Measurements from ENCODE around the gene TFF3. TPM values are rescaled to one million over a fixed set of nuclear protein-coding genes. Genes with fewer than 3 reads are reported as not detected.

TFF3 gene, protein sequence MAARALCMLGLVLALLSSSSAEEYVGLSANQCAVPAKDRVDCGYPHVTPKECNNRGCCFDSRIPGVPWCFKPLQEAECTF
- 10 to 100 TPM; 21.1 to 24.4 TPM for total RNA-seq
- long read RNA-seq, donor 1, partial matches to known transcripts: 0 of 4 reads
- long read RNA-seq, donor 1, other reads (novel, unspliced or antisense): 0 of 4 reads
- long read RNA-seq, donor 2, transcript TFF3-204 (3 exons, 1,109 nt): major isoform, 8 of 8 reads
- long read RNA-seq, donor 2, partial matches to known transcripts: 0 of 8 reads
- long read RNA-seq, donor 2, other reads (novel, unspliced or antisense): 0 of 8 reads

DNA sequence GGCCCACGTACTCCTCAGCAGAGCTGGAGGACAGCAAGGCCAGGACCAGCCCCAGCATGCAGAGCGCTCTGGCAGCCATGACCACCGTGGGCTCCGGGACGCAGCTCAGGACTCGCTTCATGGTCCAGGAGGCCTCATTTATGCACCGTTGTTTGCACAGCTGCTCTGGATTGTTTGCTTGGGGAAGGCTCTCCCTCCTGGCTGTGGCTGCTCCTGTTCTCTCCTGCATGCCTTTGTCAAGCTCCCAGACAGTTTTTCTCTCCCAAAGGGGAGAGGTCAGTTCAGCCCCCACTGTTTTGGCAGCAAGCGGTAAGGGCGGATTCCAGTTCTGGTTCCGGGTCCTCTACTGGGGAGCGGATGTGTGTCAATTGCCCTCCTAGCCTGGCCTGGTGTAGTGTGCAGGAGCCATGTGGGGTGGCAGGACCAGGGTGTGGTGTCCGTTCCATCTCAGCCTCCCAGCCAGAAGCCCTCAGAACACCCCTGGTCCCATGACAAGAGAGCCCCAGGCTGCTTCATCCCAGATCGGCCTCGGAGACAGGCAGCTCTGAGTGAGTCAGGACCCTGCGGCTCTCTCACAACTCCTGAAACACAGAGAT, at the start of gene TFF3:
Gene TFF3, minus strand, starts transcription at position 114 of the 596 bp plus-strand sequence. Its CDS starts 35 bp downstream, at position 79.
- intact Hi-C loops (cut with DNase I): no loop called here
- DNase-seq (ENCODE audit: low spot score): no peak

DNA sequence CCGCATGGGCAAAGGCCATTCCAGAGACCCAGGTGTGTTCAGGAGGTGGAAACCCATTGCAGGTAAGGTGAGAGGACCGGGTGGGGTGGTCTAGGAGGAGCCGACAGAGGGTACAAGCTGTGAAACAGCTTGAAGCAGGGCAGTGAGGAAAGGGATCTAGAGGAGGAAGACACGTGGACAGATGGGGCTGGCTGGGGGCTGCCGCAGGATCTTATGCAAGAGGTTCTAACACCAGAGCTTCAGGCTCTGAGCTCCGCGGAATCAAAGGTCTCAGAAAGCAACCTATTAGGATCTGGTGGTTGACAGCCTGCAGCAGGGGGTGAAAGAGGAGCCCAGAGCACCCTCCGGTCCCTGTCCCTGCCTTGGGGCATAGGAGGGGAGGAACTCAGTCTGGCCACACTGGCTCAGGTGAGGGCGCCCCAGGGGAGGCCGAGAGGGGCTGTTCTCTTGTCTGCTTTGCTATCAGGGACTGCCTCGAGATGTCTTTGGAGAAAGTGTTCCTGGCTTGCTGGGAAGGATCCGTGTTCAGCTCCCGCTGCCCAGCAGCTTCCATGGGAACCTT, 49.2 kb upstream of the TFF3 start:
- no peak for DNase-seq (ENCODE audit: low spot score)
- intact Hi-C loops (cut with DNase I): no loop called here

DNA sequence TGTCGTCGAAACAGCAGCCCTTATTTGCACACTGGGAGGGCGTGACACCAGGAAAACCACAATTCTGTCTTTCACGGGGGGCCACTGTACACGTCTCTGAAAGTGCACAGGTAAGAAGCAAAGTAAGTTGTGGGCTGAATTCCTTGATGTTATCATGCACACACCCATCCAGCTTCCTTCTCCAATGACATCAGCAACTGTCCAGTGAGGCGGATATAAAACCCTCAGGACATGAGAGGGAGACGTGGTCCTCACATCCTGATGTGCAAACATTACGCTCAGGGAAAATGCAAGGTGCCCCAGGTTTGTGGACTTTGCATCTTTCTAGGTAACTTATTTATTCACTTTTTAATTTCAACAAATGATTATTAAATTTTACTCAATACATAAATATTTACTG, 48.1 kb upstream of the TFF3 start:
- DNase-seq (ENCODE audit: low spot score): no peak
- intact Hi-C loops (cut with DNase I): no loop called here

GRCh38 chr21:42362700-42363099, 47.5 kb upstream of the TFF3 start:
- no peak for DNase-seq (ENCODE audit: low spot score)
- intact Hi-C loops (cut with DNase I): no loop called here

DNA sequence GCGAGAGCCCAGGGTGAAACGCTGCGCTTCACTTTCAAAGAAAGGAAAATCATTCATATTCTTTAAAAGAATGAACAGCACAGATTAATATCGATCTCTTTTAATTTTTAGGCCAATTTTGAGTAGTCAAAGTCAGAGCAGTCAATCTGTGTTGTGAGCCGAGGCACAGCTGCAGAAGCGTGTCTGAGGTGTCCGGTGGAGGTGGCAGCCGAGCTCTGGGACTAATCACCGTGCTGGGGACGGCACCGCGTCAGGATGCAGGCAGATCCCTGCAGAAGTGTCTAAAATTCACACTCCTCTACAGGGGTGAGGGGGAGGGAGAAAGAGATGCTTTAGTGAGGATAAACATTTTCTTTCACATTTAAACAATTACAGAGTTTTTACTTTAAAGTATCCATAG, 47.0 kb upstream of the TFF3 start:
- intact Hi-C loops (cut with DNase I): no loop called here
- no peak for DNase-seq (ENCODE audit: low spot score)

- DNase-seq (ENCODE audit: low spot score): no peak
- intact Hi-C loops (cut with DNase I): no loop called here
These were observed 46.1 kb upstream of the TFF3 start for GRCh38 chr21:42361286-42361685.

DNA sequence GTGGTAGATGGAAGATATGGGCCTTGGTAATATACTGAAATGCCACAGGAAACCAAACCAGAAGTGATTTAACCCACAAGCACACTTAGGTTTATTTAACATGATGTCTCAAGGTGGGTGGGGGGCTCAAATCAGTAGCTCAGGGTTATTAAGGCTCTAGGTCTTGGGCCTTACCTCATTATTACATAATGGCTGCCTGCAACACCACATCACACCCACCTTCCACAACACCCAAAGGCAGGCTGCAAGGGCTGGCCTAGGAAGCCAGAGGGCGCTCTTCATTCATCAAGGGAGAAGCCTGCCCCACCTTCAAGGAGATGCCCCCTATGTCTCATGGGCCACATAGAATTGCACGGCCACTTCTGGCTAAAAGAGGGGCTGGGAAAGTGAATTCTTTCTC, 45.1 kb upstream of the TFF3 start:
- no peak for DNase-seq (ENCODE audit: low spot score)
- intact Hi-C loops (cut with DNase I): no loop called here

DNA sequence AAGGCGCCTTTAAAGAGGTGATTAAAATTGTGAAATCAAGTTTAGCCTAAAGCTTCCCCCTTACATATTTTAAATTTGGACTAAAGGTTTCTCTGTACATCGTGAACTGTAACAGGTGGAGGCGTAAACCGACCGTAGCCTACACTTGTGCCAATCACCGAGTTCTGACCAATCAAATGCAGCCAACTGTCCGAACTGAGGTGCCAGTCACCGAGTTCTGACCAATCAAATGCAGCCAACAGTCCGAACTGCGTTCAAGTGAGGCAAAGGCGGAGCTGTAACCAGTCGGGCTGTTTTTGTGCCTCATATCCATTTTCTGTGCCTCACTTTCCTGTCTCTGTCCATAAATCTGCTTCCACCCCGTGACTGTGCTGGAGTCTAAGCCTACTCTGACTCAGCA, 43.7 kb upstream of the TFF3 start:
- DNase-seq (ENCODE audit: low spot score): no peak
- intact Hi-C loops (cut with DNase I): no loop called here

DNA sequence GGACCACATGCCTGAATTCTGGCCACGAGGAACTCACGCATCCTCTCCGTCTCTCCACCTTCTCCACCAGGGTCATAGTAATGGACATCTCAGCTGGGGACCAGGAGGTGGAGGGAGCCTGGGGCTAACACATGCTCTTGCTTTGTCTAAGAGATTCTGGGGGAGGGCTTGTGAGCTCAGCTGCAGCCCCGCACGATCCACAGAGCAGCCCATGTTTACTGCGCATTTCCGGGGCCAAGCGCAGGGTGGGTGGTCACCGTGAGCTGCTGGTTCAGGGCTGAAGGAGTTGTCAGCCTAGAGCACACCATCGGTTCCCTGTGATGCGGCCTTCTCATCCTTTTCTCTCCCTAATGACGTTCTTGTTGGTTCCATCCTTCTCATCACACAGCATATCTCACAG, 43.1 kb upstream of the TFF3 start:
- peak; percentile 16 for DNase-seq (ENCODE audit: low spot score)
- intact Hi-C loops (cut with DNase I): no loop called here

DNA sequence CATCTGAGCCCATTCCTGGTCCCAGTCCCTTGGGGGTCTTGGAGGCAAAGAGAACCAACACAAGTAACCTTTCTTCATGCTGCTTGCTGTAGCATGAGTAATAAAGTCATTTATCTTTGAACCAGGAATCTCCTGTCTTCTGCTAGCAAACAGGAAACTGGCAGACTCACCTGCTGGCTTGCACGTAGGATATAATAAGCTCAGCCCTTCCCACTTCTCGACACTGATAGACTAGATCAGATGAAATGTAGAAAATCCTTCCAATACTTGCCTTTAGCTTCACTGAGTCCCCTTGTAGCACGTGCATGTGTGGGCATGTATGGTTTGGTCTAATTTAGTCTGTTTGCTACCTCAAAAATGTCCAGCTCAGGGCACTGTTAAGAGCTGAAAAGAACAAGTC, 42.1 kb upstream of the TFF3 start:
- intact Hi-C loops (cut with DNase I): no loop called here
- peak; percentile 5 for DNase-seq (ENCODE audit: low spot score)

DNA sequence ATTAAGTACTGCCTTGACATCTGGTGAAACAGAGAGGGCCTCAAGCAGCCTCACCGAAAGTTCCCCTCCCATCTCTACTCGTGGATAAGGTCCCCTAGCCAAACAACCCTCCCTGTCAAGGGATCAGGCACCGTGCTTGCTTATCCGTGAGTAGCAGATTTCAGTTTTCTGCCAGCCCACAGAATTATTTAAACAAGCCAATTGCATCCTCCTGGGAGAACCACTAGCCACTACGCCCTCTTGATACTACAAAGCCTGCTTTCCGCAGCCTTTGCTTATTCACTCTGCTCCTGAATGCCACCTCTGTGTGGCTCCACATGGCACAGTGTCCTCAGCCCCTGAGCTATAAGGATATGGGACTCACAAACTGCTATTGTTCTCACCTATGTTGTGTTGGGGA, 41.4 kb upstream of the TFF3 start:
- intact Hi-C loops (cut with DNase I): no loop called here
- DNase-seq (ENCODE audit: low spot score): peak; percentile 11

DNA sequence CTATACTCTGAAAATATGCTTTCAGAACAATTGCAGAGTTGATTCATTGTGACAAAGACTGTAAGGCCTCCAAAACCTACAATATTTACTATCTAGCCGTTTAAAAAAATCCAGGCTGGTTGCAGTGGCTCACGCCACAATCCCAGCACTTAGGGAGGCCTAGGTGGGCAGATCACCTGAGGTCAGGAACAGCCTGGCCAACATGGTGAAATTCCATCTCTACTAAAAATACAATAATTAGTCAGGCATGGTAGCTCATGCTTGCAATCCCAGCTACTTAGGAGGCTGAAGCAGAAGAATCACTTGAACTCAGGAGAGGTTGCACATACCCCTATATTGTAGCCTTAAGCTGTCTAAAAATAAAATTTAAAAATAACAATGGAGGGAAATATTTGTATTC, 40.8 kb upstream of the TFF3 start:
- intact Hi-C loops (cut with DNase I): no loop called here

GRCh38 chr21:42353623-42354022, 38.4 kb upstream of the TFF3 start:
- intact Hi-C loops (cut with DNase I): no loop called here
- peak; percentile 32 for DNase-seq (ENCODE audit: low spot score)

More for the DNA sequence above, 40.8 kb upstream of the TFF3 start:
- no peak for DNase-seq (ENCODE audit: low spot score)

DNA sequence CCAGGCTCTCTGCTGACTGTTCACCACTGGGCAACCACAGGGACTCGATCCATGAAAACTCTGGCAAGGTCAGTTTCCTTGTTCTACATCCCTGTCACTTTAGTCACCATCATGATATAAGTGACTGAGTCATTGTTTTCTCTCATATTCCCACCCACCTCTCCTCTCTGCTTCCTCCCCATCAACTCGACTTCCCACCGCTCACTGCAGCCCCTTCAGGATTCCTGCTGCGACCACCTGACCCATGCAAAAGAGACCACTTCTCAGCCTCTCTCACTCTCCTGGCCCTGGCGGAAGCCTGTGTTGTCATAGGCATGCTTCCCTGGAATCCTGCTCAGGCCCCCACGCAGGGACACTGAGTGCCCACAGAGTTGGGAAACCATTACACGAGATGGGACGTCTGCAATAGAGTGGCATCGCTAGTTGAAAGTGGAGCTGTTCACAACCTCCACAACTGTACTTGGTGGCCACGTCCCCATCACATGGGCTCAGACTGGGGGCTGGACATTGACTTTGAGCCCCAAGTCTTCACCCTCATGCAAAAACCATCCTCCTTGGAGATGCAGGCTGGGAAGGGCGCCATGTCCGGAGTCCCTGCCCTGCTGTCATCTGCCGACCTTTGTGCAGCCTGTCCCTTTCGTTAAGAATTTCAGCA, 37.4 kb upstream of the TFF3 start:
- intact Hi-C loops (cut with DNase I): no loop called here
- peak; percentile 68 for DNase-seq (ENCODE audit: low spot score)

GRCh38 chr21:42351626-42352440, 36.6 kb upstream of the TFF3 start:
- peak; percentile 51 for DNase-seq (ENCODE audit: low spot score)
- intact Hi-C loops (cut with DNase I): no loop called here

DNA sequence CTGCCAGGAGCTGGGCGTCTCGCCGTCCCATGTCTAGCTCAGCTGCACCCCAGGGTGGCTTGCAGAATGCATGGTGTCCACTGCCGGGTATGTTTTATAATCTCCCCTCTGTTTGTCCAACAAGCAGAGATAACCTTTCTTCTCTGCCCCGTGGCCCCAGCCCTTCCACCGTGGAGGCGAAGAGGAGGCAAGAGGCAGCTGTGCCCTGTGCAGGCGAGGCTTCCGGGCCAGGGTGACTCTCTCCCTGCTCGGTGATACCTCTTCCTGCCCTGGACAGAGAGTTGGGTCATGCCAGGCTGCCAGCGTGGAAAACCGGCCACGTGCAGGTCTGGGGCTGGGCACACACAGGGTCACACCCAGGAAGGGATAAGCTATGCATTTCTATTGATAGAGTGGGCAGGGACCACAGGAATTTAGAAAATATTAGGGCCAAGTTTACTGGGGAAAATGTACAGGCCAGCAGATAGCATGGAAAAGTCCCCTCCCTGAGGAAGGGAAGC, 35.8 kb upstream of the TFF3 start, which contains the start of gene TFF2:
Gene TFF2, minus strand, starts transcription at position 68 of the 500 bp plus-strand sequence. Its CDS starts 37 bp downstream, at position 31.
- DNase-seq (ENCODE audit: low spot score): peak; percentile 76
- intact Hi-C loops (cut with DNase I): no loop called here

- intact Hi-C loops (cut with DNase I): no loop called here
- peak; percentile 64 for DNase-seq (ENCODE audit: low spot score)
These were observed 35.2 kb upstream of the TFF3 start for GRCh38 chr21:42350318-42350910.

DNA sequence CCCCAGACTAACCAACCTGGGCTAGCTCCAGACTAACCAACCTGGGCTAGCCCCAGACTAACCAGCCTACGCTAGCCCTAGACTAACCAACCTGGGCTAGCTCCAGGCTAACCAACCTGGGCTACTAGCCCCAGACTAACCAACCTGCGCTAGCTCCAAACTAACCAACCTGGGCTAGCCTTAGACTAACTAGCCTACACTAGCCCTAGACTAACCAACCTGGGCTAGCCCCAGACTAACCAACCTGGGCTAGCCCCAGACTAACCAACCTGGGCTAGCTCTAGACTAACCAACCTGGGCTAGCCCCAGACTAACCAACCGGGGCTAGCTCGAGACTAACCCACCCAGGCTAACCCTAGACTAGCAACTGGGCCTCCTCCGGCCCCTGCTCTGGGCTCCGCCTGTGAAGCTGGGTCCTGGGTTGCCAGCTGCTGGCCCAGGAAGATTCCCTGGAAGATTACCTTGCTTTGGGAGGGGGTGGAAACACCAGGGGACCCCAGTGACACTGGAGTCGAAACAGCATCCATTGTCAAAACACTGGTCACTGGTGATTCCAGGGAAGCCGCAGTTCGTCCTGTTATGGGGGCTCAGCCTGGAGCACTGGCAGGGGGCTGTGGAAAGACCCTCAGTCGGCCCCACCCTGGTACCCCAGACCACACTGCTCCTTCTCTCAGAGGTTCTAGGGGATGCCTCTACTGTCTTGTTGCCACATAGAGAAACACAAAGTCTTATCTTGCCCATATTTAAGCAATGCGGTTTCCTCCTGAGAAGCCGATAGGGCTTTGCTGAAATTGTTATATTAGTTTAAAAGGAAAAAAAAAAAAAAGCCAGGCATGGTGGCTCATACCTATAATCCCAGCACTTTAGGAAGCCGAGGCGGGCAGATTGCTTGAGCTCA, 34.5 kb upstream of the TFF3 start:
- peak; percentile 63 for DNase-seq (ENCODE audit: low spot score)
- intact Hi-C loops (cut with DNase I): no loop called here

Measured in posterior vena cava (tissue), 2 donors.